OCI-LY1 (cell line): ENCODE data around the gene HOXB7.

ENCODE experiments used
- EZH2 ChIP-seq: fragments of 200-600 bp; sonication (generic), shearing (Covaris generic); IDR thresholded peaks from 2 replicates; pipeline ENCODE4 v1.8.0; 2017; ENCODE audit warnings: borderline replicate concordance, mixed run types, mild to moderate bottlenecking, antibody characterized with exemption, low read length, moderate library complexity, mixed read lengths
- TF ChIP-seq, protein P1 (sequence below): fragments of 200-600 bp; sonication (generic), shearing (Covaris generic); IDR thresholded peaks from 2 replicates; pipeline ENCODE4 v1.5.1; 2017; ENCODE audit warnings: mild to moderate bottlenecking, antibody characterized with exemption, low read length, moderate library complexity, mixed read lengths

DNA sequence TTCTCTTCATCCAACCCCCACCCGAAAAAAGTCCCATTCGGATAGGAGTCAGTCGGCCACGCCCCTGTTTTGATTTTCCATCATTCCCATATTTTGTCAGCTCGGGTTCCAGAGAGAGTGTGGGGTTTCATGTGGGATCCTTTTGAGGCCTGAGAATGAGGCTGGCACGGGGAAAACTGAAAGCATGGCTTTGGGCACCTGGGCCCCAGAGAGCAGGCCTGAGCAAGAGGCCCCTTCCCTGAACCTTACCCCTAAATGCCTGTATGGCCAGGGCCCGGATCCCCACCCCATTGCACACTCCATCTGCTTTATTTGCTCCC is 28.1 kb downstream of the HOXB7 start:
- TF ChIP-seq, protein P1, sequence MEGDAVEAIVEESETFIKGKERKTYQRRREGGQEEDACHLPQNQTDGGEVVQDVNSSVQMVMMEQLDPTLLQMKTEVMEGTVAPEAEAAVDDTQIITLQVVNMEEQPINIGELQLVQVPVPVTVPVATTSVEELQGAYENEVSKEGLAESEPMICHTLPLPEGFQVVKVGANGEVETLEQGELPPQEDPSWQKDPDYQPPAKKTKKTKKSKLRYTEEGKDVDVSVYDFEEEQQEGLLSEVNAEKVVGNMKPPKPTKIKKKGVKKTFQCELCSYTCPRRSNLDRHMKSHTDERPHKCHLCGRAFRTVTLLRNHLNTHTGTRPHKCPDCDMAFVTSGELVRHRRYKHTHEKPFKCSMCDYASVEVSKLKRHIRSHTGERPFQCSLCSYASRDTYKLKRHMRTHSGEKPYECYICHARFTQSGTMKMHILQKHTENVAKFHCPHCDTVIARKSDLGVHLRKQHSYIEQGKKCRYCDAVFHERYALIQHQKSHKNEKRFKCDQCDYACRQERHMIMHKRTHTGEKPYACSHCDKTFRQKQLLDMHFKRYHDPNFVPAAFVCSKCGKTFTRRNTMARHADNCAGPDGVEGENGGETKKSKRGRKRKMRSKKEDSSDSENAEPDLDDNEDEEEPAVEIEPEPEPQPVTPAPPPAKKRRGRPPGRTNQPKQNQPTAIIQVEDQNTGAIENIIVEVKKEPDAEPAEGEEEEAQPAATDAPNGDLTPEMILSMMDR: no peak
- no peak for TF ChIP-seq EZH2
